ENCODE results near the gene ARL6. TPM values are rescaled to one million over a fixed set of nuclear protein-coding genes. Genes with fewer than 3 reads are reported as not detected.

The ARL6 gene
- total RNA-seq, 2 experiments from 2014 or later = 4.9 to 6.3 TPM

DNA sequence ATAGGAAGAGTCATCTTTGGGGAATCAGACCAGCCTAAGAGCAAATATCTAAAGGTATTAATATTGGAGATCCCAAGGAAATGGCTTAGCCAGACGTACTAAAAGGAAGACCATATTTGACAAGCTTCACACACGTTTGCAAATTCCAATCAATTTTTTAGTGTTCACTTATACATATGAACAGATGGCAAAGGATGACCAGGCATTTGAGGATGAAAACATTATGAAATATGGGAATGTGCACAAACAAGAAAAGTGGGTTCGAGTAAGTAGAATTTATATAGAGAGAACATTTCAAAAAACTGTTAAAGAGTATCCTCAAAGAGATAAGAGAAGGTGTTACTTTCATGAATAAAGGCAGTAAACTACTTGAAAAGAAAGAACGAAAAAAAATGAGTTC lies 31.4 kb downstream of the ARL6 start:
- Mint-ChIP-seq H3K4me3 (no peak overlapping the region), H3K27ac (no peak overlapping the region), H3K9me3 (no peaks in the 10 kb centered on the region), H3K27me3 (no peaks in the 10 kb centered on the region), H3K36me3 (no peaks in the 10 kb centered on the region), H3K4me1 (peaks cover 3% of the 10 kb centered on the region)
- POLR2A ChIA-PET = no interaction called here
- DNase-seq (no peak), ATAC-seq (ENCODE audit: low read depth) (no peak)

- H3K27me3 Mint-ChIP-seq = peaks cover 11% of the 10 kb centered on the region
- ATAC-seq (ENCODE audit: low read depth) = no peak
Observed at GRCh38 chr3:97804471-97804870, 39.9 kb downstream of the ARL6 start.

DNA sequence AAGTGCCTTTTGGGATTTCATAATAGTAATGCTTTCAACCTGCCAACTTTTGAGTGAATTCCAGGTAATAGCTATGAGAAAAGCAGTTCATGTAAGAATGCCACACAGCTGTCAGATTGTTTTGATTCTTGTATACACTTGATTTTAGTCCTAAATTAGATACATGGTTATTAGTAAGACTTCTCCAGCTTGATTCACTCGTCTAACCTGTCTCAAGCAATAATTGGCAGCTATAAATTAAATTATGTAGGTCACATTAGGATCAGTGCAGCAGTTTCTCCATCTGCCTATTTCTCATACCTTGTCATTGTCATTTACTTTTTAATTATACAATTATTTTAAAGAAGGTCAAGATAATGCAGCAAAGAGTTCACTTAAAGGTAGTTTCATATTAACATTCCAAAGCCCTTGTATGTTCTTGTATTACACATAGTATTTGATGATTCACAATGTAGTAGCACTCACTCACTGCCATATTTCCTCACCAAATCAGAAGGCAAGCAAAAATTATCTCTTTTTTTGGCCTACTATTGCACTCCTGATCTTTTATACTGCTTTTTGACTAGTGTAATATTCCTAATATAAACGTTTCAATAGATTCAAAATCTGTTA lies 46.3 kb downstream of the ARL6 start:
- Mint-ChIP-seq H3K4me3 (no peak overlapping the region), H3K9me3 (no peaks in the 10 kb centered on the region), H3K36me3 (no peaks in the 10 kb centered on the region), H3K4me1 (peaks cover 10% of the 10 kb centered on the region), H3K27ac (no peak overlapping the region), H3K27me3 (peaks cover 16% of the 10 kb centered on the region)
- DNase-seq (no peak), ATAC-seq (ENCODE audit: low read depth) (no peak)
- POLR2A ChIA-PET = no interaction called here

More at GRCh38 chr3:97804471-97804870, 39.9 kb downstream of the ARL6 start:
- POLR2A ChIA-PET = interaction anchor here (0.9 kb wide), 1 partner anchor 205 kb away, joined by 3 read pairs; no protein-coding TSS in a partner anchor
- Mint-ChIP-seq H3K36me3 (no peaks in the 10 kb centered on the region), H3K27ac (no peak overlapping the region), H3K9me3 (no peaks in the 10 kb centered on the region), H3K4me3 (no peak overlapping the region), H3K4me1 (no peaks in the 10 kb centered on the region)
- DNase-seq = no peak

- Mint-ChIP-seq H3K4me3 (no peak overlapping the region), H3K9me3 (no peaks in the 10 kb centered on the region), H3K4me1 (peaks cover 14% of the 10 kb centered on the region), H3K27me3 (peaks cover 19% of the 10 kb centered on the region), H3K27ac (no peak overlapping the region), H3K36me3 (no peaks in the 10 kb centered on the region)
- DNase-seq (no peak), ATAC-seq (ENCODE audit: low read depth) (peak; percentile 90)
- POLR2A ChIA-PET = no interaction called here
Observed at GRCh38 chr3:97815149-97815917, 50.8 kb downstream of the ARL6 start.

DNA sequence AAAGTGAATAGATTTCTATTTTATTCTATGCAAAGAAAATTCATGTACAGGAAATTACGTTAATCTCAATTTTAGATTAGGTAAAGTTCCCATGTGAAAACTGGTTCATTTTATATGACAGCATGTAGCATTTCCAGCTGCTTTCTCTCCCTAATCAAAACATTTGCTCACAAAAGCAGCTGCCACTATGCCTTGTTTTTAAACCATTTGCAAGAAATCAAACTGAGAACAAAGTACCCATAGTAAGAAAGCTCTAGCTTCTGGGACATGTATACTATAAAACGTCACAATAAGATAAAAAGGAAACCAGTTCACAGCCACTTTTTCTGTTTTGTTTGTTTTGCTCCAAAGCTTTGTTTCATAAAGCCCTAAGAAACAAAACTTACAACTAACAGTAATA lies 52.3 kb downstream of the ARL6 start:
- POLR2A ChIA-PET = no interaction called here
- Mint-ChIP-seq H3K4me1 (peaks cover 21% of the 10 kb centered on the region), H3K27ac (no peak overlapping the region), H3K4me3 (no peak overlapping the region), H3K36me3 (no peaks in the 10 kb centered on the region), H3K27me3 (peaks cover 28% of the 10 kb centered on the region), H3K9me3 (no peaks in the 10 kb centered on the region)
- DNase-seq = no peak
- ATAC-seq (ENCODE audit: low read depth) = no peak

DNA sequence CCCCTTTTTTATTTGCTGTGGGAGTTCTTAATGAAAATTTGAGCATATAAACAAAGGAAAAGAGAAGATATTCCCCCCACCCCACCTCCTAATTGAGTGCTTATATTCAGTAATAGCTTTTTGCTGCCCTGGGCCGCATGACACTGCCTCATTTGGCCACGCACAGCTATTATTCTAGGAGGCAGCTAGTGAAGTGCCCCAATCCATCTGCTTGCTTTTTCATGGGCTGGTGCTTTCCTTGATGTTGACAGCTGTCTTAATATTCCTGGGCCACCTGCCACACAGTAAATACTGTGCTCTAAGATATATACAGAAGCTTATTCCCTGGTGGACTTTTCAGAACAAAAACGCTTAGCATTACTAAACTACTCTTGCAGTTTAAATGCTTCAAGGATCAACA lies 53.4 kb downstream of the ARL6 start:
- Mint-ChIP-seq H3K9me3 (no peaks in the 10 kb centered on the region), H3K27me3 (peaks cover 35% of the 10 kb centered on the region), H3K4me1 (peaks cover 28% of the 10 kb centered on the region), H3K4me3 (no peak overlapping the region), H3K27ac (no peak overlapping the region), H3K36me3 (no peaks in the 10 kb centered on the region)
- no peak for DNase-seq
- no peak for ATAC-seq (ENCODE audit: low read depth)
- POLR2A ChIA-PET = no interaction called here

DNA sequence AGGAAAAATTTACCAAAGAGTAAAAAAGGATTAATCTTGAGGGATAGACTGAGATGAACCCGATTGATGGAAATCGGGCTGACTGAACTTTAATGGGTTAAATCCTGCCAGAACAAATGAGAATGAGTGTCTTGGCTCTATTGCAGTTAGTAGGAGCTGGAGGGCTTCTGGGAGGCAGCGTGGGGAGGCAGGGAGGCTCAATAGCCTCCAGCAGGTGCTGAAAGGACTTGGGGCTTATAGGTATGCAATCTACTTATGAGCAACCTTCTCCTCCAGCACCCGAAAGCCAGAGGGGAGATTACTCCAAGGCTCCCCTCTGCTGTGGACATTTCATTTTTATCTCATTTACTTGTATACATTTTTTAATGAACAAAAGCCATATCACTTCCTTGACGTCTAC lies 56.2 kb downstream of the ARL6 start:
- POLR2A ChIA-PET = interaction anchor here (0.6 to 1.6 kb wide), 3 partner anchors 56 to 743 kb away, joined by 3 to 10 read pairs (median 3); partner anchors contain the start of genes ARL6 and RIOX2
- no peaks in the 10 kb centered on the region for H3K36me3 Mint-ChIP-seq
- peaks cover 19% of the 10 kb centered on the region for H3K4me1 Mint-ChIP-seq
- no peaks in the 10 kb centered on the region for H3K9me3 Mint-ChIP-seq
- no peak for ATAC-seq (ENCODE audit: low read depth)
- peak overlapping the region; percentile 70 for H3K27ac Mint-ChIP-seq
- peaks cover 56% of the 10 kb centered on the region for H3K27me3 Mint-ChIP-seq
- peak overlapping the region; percentile 96 for H3K4me3 Mint-ChIP-seq
- DNase-seq = no peak

DNA sequence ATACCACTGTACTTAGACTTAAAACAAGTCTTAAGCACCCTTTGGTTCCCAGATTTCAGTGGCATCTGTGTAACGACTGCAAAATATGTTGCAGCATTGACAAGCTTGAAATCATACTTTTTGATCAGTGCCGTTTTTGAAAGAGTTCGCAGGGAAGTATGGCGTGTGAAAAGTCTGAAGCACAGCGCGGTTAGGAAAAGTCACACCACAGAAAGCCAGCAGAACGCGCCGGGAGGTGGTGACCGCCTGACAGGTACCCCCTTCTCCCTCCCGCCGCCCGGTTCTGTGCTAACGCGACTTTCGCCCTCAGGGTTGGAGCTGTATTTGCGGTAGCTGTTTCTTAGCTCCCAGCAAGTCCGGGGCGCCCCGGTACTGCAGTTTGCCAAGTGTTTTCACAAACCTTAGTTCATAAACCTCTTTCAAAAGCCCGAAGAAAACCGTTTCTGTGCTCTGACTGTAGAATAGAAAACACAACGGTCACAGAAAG lies 56.8 kb downstream of the ARL6 start:
- peak overlapping the region; percentile 70 for H3K27ac Mint-ChIP-seq
- POLR2A ChIA-PET = interaction anchor here (0.6 to 1.6 kb wide), 5 partner anchors 57 to 743 kb away, joined by 3 to 10 read pairs (median 3); partner anchors contain the start of genes ARL6 and RIOX2
- H3K27me3 Mint-ChIP-seq = peaks cover 53% of the 10 kb centered on the region
- no peaks in the 10 kb centered on the region for H3K36me3 Mint-ChIP-seq
- peak overlapping the region; percentile 96 for H3K4me3 Mint-ChIP-seq
- ATAC-seq (ENCODE audit: low read depth) (peak; percentile 43), DNase-seq (no peak)
- peaks cover 14% of the 10 kb centered on the region for H3K4me1 Mint-ChIP-seq
- H3K9me3 Mint-ChIP-seq = no peaks in the 10 kb centered on the region

DNA sequence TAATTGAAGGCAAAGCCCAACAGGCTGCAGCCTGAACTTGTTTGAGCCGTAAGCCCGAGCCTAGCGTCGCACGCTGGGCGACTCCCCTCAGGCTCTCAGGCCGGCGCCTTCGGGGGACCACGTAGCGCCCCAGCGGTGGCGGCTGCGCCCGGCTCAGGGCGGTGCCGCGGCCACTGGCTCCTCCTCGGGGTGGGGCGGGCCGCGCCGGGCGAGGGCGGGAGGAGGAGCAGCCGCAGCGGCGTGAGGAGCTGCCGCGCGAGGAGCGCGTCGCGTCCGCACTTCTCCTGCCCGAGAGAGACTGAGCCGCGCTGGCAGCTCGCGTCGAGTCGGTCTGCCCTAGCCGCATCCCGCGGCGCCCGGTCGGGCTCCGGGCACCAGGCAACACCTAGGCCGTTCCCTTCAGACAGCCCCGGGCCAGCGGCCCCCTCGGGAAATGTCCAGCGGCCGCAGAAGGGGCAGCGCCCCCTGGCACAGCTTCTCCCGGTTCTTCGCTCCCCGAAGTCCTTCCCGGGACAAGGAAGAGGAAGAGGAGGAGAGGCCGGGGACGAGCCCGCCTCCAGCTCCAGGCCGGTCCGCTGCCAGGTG lies 57.3 kb downstream of the ARL6 start, which contains the start of gene CRYBG3:
Gene CRYBG3 (plus strand): TSS at position 238 of the 585 bp plus-strand sequence. CDS start 196 bp downstream, at position 434.
- Mint-ChIP-seq H3K4me1 (peaks cover 13% of the 10 kb centered on the region), H3K4me3 (peak within 1 kb of the TSS; percentile 96), H3K9me3 (no peaks in the 10 kb centered on the region), H3K27me3 (peaks cover 52% of the 10 kb centered on the region), H3K36me3 (no peaks in the 10 kb centered on the region), H3K27ac (peak within 1 kb of the TSS; percentile 84)
- ATAC-seq (ENCODE audit: low read depth) (peak; percentile 99), DNase-seq (peak; percentile 93)
- POLR2A ChIA-PET = interaction anchor here (0.8 to 1.6 kb wide), 4 partner anchors 57 to 149 kb away, joined by 3 to 10 read pairs (median 4); partner anchors contain the start of genes ARL6 and RIOX2

GRCh38 chr3:97822359-97822775 lies 57.8 kb downstream of the ARL6 start:
- Mint-ChIP-seq H3K27me3 (peaks cover 50% of the 10 kb centered on the region), H3K36me3 (no peaks in the 10 kb centered on the region), H3K9me3 (no peaks in the 10 kb centered on the region), H3K4me1 (peaks cover 13% of the 10 kb centered on the region), H3K4me3 (peak overlapping the region; percentile 96), H3K27ac (peak overlapping the region; percentile 84)
- DNase-seq (peak; percentile 43), ATAC-seq (ENCODE audit: low read depth) (no peak)
- POLR2A ChIA-PET = interaction anchor here (0.8 to 1.6 kb wide), 4 partner anchors 58 to 149 kb away, joined by 3 to 10 read pairs (median 4); partner anchors contain the start of genes ARL6 and RIOX2

DNA sequence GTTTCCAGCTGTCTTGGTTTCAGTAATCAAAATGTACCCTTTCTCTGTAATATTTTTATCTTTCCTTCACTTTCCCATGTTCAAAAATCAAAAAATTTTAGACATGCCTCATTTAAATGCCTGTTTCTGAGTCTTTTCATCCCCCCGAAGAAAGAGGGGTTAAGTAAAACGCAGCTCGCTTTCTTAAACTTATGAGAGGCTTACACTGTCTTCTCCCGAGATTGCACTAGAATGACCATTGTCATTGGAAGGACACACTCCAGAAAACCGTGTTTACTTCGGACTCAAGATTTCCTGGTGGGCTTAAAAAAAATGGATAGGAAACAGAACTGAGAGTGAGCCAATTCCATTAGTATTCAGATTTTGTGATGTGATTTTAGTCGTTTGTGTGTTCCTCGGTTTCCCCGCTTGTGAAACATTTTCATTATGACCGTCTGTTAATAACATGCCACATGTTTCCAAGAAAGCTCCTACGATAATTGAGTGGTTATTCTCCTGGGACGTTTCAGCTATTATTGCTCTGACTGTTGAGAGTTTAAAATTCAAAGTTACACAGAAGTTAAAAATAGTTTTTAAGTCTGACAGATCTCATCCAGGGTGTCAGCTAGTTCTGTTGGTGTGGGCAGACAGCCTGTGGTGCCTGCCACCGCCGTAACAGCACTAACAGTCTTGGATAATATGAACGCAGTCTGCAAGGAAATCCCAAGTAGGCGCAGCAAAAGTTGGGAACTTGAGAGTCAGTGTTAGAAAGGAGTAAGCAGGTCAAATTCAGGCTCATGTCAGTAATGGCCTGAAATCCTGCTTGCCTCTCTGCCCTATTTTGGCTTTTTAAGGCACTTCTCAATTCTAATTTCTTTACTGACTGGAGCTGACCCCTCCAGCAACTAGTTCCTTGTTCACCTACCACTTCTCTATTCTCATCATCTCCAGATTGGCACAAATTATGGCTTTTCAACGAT lies 58.8 kb downstream of the ARL6 start:
- no peak for ATAC-seq (ENCODE audit: low read depth)
- Mint-ChIP-seq H3K36me3 (no peaks in the 10 kb centered on the region), H3K9me3 (no peaks in the 10 kb centered on the region), H3K27ac (peak overlapping the region; percentile 84), H3K4me1 (peaks cover 13% of the 10 kb centered on the region), H3K4me3 (peak overlapping the region; percentile 96), H3K27me3 (peaks cover 53% of the 10 kb centered on the region)
- no peak for DNase-seq
- POLR2A ChIA-PET = no interaction called here

- no peak overlapping the region for H3K4me3 Mint-ChIP-seq
- DNase-seq (no peak), ATAC-seq (ENCODE audit: low read depth) (no peak)
- no peaks in the 10 kb centered on the region for H3K9me3 Mint-ChIP-seq
- POLR2A ChIA-PET = interaction anchor here (0.9 kb wide), 1 partner anchor 144 kb away, joined by 3 read pairs; no protein-coding TSS in a partner anchor
- no peaks in the 10 kb centered on the region for H3K36me3 Mint-ChIP-seq
- H3K27ac Mint-ChIP-seq = no peak overlapping the region
- H3K27me3 Mint-ChIP-seq = peaks cover 51% of the 10 kb centered on the region
- H3K4me1 Mint-ChIP-seq = peaks cover 13% of the 10 kb centered on the region
Observed at GRCh38 chr3:97825101-97825500, 60.5 kb downstream of the ARL6 start.
